Mucosa of descending colon (tissue), 3 donors: ENCODE measurements around the gene CFAP77. TPM values are rescaled to one million over a fixed set of nuclear protein-coding genes. Genes with fewer than 3 reads are reported as not detected.

ENCODE experiments used
- ATAC-seq: fragments of 200-7000 bp; cut with Tn5 transposase; one replicate; pipeline ENCODE4 v1.9.1; 2020; ENCODE audit warnings: mild to moderate bottlenecking, moderate library complexity
- DNase-seq, 3 donors: peaks; one replicate each; pipeline ENCODE4 v3.0.0-alpha.2; 2020
- H3K36me3 ChIP-seq: fragments of 200-600 bp; one replicate; pipeline ENCODE4 v1.8.0; 2021; ENCODE audit warnings: low read depth, mild to moderate bottlenecking
- H3K4me1 ChIP-seq: fragments of 200-600 bp; one replicate; pipeline ENCODE4 v1.8.0; 2021; ENCODE audit warnings: low read depth, mild to moderate bottlenecking
- H3K4me3 ChIP-seq: fragments of 200-600 bp; one replicate; pipeline ENCODE4 v1.8.0; 2021; ENCODE audit warnings: mild to moderate bottlenecking
- H3K9me3 ChIP-seq: fragments of 200-600 bp; one replicate; pipeline ENCODE4 v1.8.0; 2021; ENCODE audit warnings: mild to moderate bottlenecking
- intact Hi-C, 2 donors: fragments of 100-400 bp; cut with DNase I in 1 of 2; cut with micrococcal nuclease in 1 of 2; formaldehyde crosslinking; loops; one replicate each; pipeline versions ENCODE4 v1.11.0 to v1.11.1; 2022; cut with DNase I, micrococcal nuclease
- total RNA-seq, 3 donors: library from RNA; stranded (reverse); fragmentation: NEBNext Ultra II Directional in 2 of 3; extraction: Animal tissue kit (Norgen Biotek cat#: 25700) in 2 of 3; gene quantifications; one replicate each; pipeline versions ENCODE4 v1.2.1 to v1.2.4, GENCODE V29; 2021 to 2023
- TF ChIP-seq, protein P1 (sequence below): fragments of 200-600 bp; IDR thresholded peaks from one replicate; pipeline ENCODE4 v1.8.0; 2022; ENCODE audit warnings: antibody characterized with exemption, mild to moderate bottlenecking
- donor health status: DM: no; HTN: no; CAD: no; lungs with moderate emphysema.
- donor health status: DM: no; HTN: no; CAD: no.
- donor health status: DM: no; HTN: yes; CAD: no.

CFAP77 gene
- total RNA-seq, 3 donors from 2014 or later, result not detected

DNA sequence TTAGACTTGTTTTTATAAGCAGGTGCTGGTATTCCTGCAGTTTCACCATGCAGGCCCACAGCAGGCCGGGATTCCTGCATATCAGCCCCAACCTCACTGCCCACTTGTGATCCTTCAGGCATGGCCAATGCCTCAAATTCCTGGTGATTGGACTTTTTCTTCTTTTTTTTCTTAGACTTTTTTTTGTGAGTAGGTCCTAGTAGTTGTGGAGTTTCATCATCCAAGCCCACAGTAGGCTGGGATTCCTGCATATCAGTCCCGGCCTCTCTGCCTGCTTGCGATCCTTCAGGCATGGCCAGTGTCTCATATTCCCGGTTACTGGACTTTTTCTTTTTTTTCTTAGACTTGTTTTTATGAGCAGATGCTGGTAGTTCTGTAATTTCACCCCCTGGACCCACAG lies 8.2 kb upstream of the CFAP77 start:
- no peaks in the 10 kb centered on the region for H3K36me3 ChIP-seq
- TF ChIP-seq, protein P1, sequence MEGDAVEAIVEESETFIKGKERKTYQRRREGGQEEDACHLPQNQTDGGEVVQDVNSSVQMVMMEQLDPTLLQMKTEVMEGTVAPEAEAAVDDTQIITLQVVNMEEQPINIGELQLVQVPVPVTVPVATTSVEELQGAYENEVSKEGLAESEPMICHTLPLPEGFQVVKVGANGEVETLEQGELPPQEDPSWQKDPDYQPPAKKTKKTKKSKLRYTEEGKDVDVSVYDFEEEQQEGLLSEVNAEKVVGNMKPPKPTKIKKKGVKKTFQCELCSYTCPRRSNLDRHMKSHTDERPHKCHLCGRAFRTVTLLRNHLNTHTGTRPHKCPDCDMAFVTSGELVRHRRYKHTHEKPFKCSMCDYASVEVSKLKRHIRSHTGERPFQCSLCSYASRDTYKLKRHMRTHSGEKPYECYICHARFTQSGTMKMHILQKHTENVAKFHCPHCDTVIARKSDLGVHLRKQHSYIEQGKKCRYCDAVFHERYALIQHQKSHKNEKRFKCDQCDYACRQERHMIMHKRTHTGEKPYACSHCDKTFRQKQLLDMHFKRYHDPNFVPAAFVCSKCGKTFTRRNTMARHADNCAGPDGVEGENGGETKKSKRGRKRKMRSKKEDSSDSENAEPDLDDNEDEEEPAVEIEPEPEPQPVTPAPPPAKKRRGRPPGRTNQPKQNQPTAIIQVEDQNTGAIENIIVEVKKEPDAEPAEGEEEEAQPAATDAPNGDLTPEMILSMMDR, result no peak
- no peak overlapping the region for H3K4me3 ChIP-seq
- H3K4me1 ChIP-seq, result peaks cover 7% of the 10 kb centered on the region
- H3K9me3 ChIP-seq, result no peaks in the 10 kb centered on the region
- no peak for ATAC-seq
- intact Hi-C loops, result no loop called here
- DNase-seq, result no peak

DNA sequence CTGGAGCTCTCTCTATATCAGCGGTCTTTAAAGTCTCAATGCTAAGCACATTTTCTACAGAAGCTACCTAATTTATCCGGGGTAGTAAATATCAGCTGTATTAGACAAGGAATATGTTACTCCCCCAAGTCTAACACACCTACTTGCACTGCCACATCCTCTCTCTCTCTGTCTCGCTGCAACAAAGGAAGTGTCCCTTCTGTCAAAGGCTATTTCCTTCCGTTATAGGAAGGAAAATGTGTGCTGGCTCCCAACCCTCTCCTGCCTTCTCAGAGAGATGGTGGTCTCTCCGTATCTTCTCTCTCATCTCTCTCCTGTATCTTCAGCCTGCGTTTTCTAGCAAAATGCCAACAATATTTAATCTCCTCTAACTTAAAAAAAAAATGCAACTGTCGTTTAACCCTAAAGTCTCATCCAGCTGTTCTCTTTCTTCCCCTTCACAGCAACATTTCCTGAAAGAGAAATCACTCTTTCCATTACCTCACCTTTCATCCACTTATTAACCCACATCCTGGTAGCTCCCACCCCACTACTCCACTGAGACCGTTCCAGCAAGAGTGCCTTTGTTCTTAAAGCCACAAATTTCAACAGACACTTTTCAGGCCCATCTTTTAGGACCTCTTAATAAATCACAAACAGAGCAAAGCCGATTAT lies 5.7 kb upstream of the CFAP77 start:
- intact Hi-C loops, result no loop called here
- no peaks in the 10 kb centered on the region for H3K36me3 ChIP-seq
- H3K4me1 ChIP-seq, result peaks cover 11% of the 10 kb centered on the region
- DNase-seq (no peak), ATAC-seq (no peak)
- H3K4me3 ChIP-seq, result no peak overlapping the region
- TF ChIP-seq, protein P1, result no peak
- H3K9me3 ChIP-seq, result no peaks in the 10 kb centered on the region

DNA sequence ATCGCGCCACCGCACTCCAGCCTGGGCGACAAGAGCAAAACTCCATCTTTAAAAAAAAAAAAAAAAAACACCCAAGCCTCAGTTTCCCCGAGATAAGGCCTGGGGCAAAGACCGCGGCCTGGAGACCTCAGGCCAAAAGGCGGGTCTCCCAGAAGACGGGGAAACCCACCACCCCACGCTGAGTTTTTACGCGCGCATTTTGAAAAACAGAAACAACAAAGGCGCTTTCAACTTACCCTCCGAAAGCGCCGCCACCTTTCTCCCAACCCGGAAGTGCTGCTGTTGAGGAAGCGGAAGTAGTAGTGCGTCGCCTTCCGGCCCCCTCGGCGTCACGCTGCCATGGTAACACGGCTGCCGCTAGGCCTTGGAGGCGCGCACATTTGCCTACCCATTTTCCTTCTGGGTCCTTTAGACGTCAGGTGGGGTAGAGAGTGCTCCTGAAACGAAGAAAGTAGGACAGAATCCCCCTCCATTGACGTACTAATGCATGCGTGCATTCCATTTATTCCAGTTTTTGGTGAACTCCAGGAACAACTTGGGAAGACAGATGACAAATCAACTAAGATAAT lies 3.4 kb upstream of the CFAP77 start, which contains the start of gene TTF1:
Gene TTF1 (minus strand): TSS at position 287 of the 569 bp plus-strand sequence. CDS start 4,019 bp downstream, outside the sequence.
- peak; percentile 92 to 95 (median 93) for DNase-seq
- peak; percentile 95 for ATAC-seq
- intact Hi-C loops, result no loop called here
- H3K9me3 ChIP-seq, result no peaks in the 10 kb centered on the region
- H3K4me1 ChIP-seq, result peaks cover 29% of the 10 kb centered on the region
- no peaks in the 10 kb centered on the region for H3K36me3 ChIP-seq
- peak within 1 kb of the TSS; percentile 59 for H3K4me3 ChIP-seq
- TF ChIP-seq, protein P1, result no peak

DNA sequence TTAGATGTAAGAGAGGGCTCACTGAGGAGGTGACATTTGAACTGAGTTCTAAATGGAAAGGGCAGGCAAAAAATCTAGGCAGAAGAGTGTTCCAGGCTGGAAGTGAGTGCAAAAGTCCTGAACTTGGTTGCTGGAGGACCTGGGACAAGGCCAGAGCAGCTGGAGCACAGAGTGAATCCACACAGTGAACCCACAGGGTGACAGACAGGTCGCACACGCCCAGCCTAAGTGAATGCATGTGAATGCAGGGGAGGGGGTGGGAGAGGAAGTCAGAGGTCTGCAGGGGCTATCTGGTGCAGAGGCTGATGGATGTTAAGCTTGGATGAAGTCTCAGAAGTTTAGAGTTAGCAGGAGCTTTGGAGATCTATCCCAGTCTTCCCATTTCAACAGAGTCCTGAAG lies 2.8 kb upstream of the CFAP77 start:
- Histone ChIP-seq H3K4me1 (peaks cover 29% of the 10 kb centered on the region), H3K36me3 (no peaks in the 10 kb centered on the region), H3K9me3 (no peaks in the 10 kb centered on the region), H3K4me3 (no peak overlapping the region)
- TF ChIP-seq, protein P1, result no peak
- intact Hi-C loops, result no loop called here
- no peak for ATAC-seq
- DNase-seq, result no peak

DNA sequence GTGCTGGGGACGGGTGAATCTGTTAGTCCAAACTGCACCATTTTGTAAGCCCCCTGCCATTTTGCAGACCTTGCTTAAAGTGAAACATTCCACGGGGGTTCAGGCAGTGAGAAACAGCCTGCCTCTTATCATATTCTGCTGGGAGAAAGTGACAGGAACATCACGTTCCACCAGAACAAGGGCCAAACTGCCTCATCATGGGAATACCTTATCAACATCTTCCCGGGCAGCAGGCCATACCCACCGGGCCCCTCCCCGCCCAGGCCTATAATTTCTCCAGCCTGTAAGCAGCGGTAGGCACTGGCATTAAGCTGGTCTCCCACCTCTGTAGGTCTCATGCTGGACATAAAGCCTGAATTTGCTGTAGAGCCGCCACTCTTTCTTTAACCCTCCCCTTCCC lies 1.5 kb upstream of the CFAP77 start:
- TF ChIP-seq, protein P1, result no peak
- Histone ChIP-seq H3K36me3 (no peaks in the 10 kb centered on the region), H3K9me3 (no peaks in the 10 kb centered on the region), H3K4me1 (peaks cover 29% of the 10 kb centered on the region), H3K4me3 (no peak overlapping the region)
- DNase-seq (no peak), ATAC-seq (no peak)
- intact Hi-C loops, result no loop called here
